Lung (tissue), 12 donors: ENCODE measurements around the gene KRTAP10-2. TPM values are rescaled to one million over a fixed set of nuclear protein-coding genes. Genes with fewer than 3 reads are reported as not detected.

Experiments
- ATAC-seq: fragments of 200-7000 bp; cut with Tn5 transposase; one replicate; pipeline ENCODE4 v1.9.1; 2020; ENCODE audit warnings: moderate number of reproducible peaks; ENCODE audit not compliant: insufficient read depth, low FRiP score
- DNase-seq, 3 donors: peaks; one replicate each; pipeline ENCODE4 v3.0.0-alpha.2; 2013 to 2017
- H3K27ac ChIP-seq, 2 donors: one replicate each; pipeline ENCODE4 v1.5.1; 2013; ENCODE audit warnings: mild to moderate bottlenecking in 2 of 2, moderate library complexity in 2 of 2, control low read depth in 1 of 2, inconsistent platforms in 1 of 2, low read depth in 1 of 2, low read length in 1 of 2
- H3K27me3 ChIP-seq, 3 donors: one replicate each; pipeline ENCODE4 v1.5.1; 2013; ENCODE audit warnings: low read length in 2 of 3; ENCODE audit not compliant: control insufficient read depth in 3 of 3, insufficient read depth in 3 of 3
- H3K36me3 ChIP-seq, 4 donors: one replicate each; pipeline ENCODE4 v1.5.1; 2013; ENCODE audit warnings: low read length in 4 of 4, mild to moderate bottlenecking in 1 of 4, moderate library complexity in 1 of 4; ENCODE audit not compliant: control insufficient read depth in 4 of 4, insufficient read depth in 4 of 4
- H3K4me1 ChIP-seq, 5 donors: one replicate each; pipeline ENCODE4 v1.5.1; 2013; ENCODE audit warnings: low read length in 5 of 5, mild to moderate bottlenecking in 2 of 5, moderate library complexity in 1 of 5; ENCODE audit not compliant: control insufficient read depth in 5 of 5, insufficient read depth in 5 of 5
- H3K4me3 ChIP-seq: one replicate; pipeline ENCODE4 v1.5.1; 2013; ENCODE audit warnings: mild to moderate bottlenecking, control low read depth, moderate library complexity
- H3K9ac ChIP-seq, 2 donors: one replicate each; pipeline ENCODE4 v1.5.1; 2013; ENCODE audit warnings: low read length in 2 of 2, control low read depth in 1 of 2; ENCODE audit not compliant: insufficient read depth in 1 of 2
- H3K9me3 ChIP-seq, 4 donors: one replicate each; pipeline ENCODE4 v1.5.1; 2013; ENCODE audit warnings: low read length in 3 of 4, mild to moderate bottlenecking in 1 of 4, moderate library complexity in 1 of 4; ENCODE audit not compliant: control insufficient read depth in 4 of 4, insufficient read depth in 3 of 4
- WGBS, 2 donors: extraction: QIAGEN DNeasy Blood & Tissue Kit; methylation state at CpG; one replicate each; pipeline ENCODE4 v1.1.7; 2013; 5-methylcytosine and 5-hydroxymethylcytosine counted together
- polyA plus RNA-seq, 2 donors: library from polyadenylated mRNA; stranded (reverse); fragments of 200-250 nt; gene quantifications; one replicate each; pipeline ENCODE4 v1.2.1, GENCODE V29; 2013
- total RNA-seq, 2 donors: library from RNA; depleted of rRNA in 1 of 2; stranded (reverse); fragments of >200 nt in 1 of 2; gene quantifications; one replicate each; pipeline ENCODE4 v1.2.1, GENCODE V29; 2014 to 2021
- TF ChIP-seq, protein P1 (sequence below): IDR thresholded peaks from 2 replicates; pipeline ENCODE4 v1.5.1; 2012; ENCODE audit warnings: mild to moderate bottlenecking; ENCODE audit errors: control extremely low read depth, extremely low read depth
- donor health status: control.
- donor health status: control.
- donor health status: Bipolar disorder and iron deficiency.
- donor health status: healthy.
- donor health status: DM: yes; HTN: yes; CAD: no.

The KRTAP10-2 gene
- total and polyA plus RNA-seq, 4 donors, result not detected

DNA sequence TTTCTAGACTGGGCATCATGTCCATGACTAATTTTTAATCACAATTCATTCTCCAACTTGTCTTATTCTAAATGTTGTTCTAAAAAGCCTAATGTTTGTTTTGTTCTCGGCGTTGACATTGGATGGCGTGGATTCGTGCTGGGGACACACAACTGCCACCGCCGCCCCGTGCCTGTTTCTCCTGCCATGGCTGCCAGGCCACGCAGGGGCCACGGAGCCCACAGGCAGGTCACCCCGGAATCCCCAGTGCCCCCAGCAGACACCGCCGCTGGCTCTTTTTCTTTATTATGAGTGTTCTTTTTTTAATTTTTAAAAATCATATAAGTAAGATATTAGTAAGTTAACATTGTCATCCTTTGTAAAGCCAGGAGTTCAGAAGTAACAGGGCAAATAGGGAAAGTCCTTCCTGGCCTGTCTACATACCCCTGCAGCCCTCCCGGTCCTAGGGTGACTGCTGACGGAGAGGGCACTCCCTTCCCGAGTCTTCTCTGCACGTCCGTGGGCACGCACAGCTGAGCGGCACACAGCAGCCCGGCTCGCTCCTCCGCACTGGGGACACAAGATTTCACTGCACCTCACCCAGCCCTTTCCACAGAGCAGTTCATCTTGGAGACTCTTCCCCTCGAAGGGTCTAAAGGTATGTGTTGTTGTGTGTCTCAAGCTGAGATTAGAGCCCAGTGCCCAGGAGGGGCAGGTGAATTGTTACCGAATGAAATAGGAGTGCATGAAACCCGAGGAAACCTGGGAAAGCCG lies 43.5 kb downstream of the KRTAP10-2 start:
- H3K27me3 ChIP-seq, result peaks cover 0 to 4% (median 0%) of the 10 kb centered on the region in 3 donors
- TF ChIP-seq, protein P1, sequence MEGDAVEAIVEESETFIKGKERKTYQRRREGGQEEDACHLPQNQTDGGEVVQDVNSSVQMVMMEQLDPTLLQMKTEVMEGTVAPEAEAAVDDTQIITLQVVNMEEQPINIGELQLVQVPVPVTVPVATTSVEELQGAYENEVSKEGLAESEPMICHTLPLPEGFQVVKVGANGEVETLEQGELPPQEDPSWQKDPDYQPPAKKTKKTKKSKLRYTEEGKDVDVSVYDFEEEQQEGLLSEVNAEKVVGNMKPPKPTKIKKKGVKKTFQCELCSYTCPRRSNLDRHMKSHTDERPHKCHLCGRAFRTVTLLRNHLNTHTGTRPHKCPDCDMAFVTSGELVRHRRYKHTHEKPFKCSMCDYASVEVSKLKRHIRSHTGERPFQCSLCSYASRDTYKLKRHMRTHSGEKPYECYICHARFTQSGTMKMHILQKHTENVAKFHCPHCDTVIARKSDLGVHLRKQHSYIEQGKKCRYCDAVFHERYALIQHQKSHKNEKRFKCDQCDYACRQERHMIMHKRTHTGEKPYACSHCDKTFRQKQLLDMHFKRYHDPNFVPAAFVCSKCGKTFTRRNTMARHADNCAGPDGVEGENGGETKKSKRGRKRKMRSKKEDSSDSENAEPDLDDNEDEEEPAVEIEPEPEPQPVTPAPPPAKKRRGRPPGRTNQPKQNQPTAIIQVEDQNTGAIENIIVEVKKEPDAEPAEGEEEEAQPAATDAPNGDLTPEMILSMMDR, result no peak
- H3K9me3 ChIP-seq, result peaks cover 0 to 3% (median 0%) of the 10 kb centered on the region in 4 donors
- peaks cover 0 to 4% (median 0%) of the 10 kb centered on the region in 5 donors for H3K4me1 ChIP-seq
- no peak overlapping the region for H3K9ac ChIP-seq
- 91 to 93% methylated on average over 26 of the region's 26 CpGs for WGBS, 2 donors
- DNase-seq (no peak), ATAC-seq (no peak)
- no peak overlapping the region for H3K4me3 ChIP-seq
- H3K36me3 ChIP-seq, result no peaks in the 10 kb centered on the region
- H3K27ac ChIP-seq, result no peak overlapping the region

DNA sequence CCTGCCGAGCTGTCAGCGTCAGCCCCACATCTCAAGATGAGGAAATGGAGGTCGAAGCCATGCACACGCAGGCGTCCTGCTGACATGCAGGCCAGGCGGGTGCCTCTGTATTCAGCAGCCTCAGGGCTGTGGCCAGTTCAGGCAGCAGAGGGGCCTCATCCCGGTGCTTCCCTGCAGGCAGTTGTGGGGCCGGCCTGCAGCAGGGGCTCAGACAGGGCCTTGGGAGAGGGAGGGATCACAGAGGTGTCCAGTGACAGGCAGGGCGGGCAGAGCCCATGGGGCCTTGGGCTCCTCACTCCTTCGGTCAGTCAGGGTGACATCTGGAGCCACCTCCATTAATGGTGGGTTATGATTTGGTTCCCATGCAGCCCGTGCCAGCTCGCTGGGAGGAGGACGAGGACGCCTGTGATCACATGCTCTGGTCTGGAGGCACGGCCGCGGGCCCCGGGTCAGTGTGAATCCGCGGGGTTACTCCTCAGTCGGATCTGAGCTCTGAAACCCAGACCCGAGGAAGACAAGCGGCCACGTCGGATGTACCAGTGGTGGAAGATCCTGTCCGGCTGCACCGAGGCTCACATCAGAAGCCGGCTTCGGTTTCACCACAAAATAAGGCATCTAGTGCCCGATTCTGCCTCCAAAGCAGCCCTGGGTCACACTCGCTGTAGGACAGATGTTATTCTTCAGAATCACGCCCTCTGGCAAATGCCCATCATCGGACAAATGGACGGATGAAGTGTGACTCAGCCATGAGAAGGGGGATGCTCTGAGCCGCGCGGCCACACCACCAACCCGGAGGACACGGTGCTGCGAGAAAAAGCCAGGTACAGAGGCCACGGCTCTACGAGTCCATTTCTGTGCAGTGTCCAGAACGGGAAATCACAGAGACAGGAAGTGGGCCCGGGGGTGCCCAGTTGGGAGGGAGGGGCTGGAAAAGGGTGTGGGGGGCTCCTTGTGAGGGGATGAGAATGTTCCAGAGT lies 44.7 kb downstream of the KRTAP10-2 start:
- Histone ChIP-seq H3K9me3 (peaks cover 0 to 3% (median 0%) of the 10 kb centered on the region in 4 donors), H3K9ac (no peak overlapping the region), H3K27me3 (peaks cover 0 to 4% (median 0%) of the 10 kb centered on the region in 3 donors), H3K4me1 (peaks cover 0 to 4% (median 0%) of the 10 kb centered on the region in 5 donors), H3K36me3 (no peaks in the 10 kb centered on the region), H3K27ac (no peak overlapping the region), H3K4me3 (no peak overlapping the region)
- 74 to 78% methylated on average over 44 of the region's 44 CpGs for WGBS, 2 donors
- no peak for DNase-seq
- TF ChIP-seq, protein P1, result no peak
- ATAC-seq, result no peak

DNA sequence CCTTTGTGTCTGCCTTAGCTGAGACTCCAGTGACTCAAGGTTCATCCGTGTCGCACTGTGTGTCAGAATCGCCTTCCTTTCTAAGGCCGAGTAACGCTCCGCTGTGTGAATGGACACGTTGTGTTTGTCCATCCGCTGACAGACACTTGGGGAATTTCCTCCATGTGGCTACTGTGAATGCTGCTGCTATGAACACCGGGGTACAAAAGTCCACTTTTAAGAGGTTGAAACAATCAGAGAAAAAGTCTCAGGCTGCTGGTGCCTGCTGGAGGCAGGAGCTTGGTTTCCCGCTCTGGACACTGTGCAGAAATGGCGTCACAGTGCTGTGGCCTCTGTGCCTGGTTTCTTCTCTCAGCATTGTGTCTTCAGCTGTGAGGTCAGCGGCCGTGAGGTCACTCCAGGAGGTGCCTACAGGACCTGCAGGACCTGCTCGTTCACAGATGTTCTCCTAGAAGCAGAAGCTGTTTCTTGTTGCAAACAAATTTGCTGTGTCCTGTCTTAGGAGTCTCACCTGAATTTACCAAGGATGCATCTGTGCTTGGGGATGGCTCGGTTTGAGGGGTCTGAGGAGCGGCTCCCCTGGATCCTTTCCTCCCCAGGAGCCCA lies 45.5 kb downstream of the KRTAP10-2 start:
- Histone ChIP-seq H3K27me3 (no peaks in the 10 kb centered on the region), H3K36me3 (no peaks in the 10 kb centered on the region), H3K27ac (no peak overlapping the region), H3K4me1 (peaks cover 0 to 4% (median 0%) of the 10 kb centered on the region in 5 donors), H3K9ac (no peak overlapping the region), H3K9me3 (peaks cover 0 to 3% (median 0%) of the 10 kb centered on the region in 4 donors), H3K4me3 (no peak overlapping the region)
- ATAC-seq (no peak), DNase-seq (no peak)
- WGBS, 2 donors, result 79 to 89% methylated on average over 16 of the region's 16 CpGs
- TF ChIP-seq, protein P1, result no peak
